ENCODE data around the gene ELL2.

ELL2 gene

DNA sequence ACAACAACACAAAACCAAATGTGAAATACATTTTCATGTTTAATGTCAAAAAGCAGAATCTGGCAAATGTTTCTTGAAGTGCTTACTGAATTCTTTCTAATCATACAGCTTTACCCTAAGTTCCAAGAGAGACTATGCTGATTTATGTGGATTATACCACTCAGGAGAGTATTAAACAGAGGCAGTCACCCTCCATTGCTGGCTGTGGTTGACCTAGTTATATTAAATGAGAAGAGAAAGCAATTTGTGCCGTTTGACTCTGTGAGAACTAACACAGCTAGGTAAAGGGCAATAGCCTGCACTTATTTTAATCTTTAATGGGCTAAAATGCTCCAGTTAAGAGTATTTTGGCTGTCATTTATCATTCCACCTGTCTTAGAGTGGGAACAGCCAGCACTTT is 62.6 kb downstream of the ELL2 start:
- H3K4me3 ChIP-seq (ENCODE audit: low read depth, low read length), result no peak overlapping the region
- TF ChIP-seq, protein P1, sequence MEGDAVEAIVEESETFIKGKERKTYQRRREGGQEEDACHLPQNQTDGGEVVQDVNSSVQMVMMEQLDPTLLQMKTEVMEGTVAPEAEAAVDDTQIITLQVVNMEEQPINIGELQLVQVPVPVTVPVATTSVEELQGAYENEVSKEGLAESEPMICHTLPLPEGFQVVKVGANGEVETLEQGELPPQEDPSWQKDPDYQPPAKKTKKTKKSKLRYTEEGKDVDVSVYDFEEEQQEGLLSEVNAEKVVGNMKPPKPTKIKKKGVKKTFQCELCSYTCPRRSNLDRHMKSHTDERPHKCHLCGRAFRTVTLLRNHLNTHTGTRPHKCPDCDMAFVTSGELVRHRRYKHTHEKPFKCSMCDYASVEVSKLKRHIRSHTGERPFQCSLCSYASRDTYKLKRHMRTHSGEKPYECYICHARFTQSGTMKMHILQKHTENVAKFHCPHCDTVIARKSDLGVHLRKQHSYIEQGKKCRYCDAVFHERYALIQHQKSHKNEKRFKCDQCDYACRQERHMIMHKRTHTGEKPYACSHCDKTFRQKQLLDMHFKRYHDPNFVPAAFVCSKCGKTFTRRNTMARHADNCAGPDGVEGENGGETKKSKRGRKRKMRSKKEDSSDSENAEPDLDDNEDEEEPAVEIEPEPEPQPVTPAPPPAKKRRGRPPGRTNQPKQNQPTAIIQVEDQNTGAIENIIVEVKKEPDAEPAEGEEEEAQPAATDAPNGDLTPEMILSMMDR (IDR thresholded peaks at IDR 0.05; ENCODE audit: low read depth, low read length), result no peak

DNA sequence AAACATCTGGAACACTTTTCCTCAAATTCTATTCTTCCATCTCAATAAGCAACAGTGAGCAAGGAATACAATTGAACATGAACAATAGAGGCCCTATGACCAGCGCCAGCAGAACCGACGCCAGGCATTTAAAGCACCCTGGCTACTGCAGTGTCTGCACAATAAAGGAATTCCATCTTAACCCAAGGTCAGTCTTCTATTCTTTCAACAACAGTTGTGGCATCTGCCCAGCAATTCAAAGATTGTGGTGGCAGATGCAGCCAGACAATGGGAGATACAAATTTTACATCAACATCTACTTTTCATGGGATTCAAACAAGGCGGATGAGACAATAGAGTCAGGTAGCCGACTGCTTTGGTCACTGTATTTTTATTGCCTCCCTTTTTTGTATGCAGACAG is 65.9 kb downstream of the ELL2 start:
- TF ChIP-seq, protein P1 (IDR thresholded peaks at IDR 0.05; ENCODE audit: low read depth, low read length), result no peak
- H3K4me3 ChIP-seq (ENCODE audit: low read depth, low read length), result no peak overlapping the region

- H3K4me3 ChIP-seq (ENCODE audit: low read depth, low read length), result no peak overlapping the region
- TF ChIP-seq, protein P1 (IDR thresholded peaks at IDR 0.05; ENCODE audit: low read depth, low read length), result no peak
Observed at GRCh38 chr5:95895251-95895650, 66.4 kb downstream of the ELL2 start.

- TF ChIP-seq, protein P1 (IDR thresholded peaks at IDR 0.05; ENCODE audit: low read depth, low read length), result peak; percentile 45
- no peak overlapping the region for H3K4me3 ChIP-seq (ENCODE audit: low read depth, low read length)
Observed at GRCh38 chr5:95892784-95893354, 68.8 kb downstream of the ELL2 start.

- TF ChIP-seq, protein P1 (IDR thresholded peaks at IDR 0.05; ENCODE audit: low read depth, low read length), result no peak
- H3K4me3 ChIP-seq (ENCODE audit: low read depth, low read length), result no peak overlapping the region
Observed at GRCh38 chr5:95891499-95891898, 70.2 kb downstream of the ELL2 start.

GRCh38 chr5:95889076-95889475 is 72.6 kb downstream of the ELL2 start:
- TF ChIP-seq, protein P1 (IDR thresholded peaks at IDR 0.05; ENCODE audit: low read depth, low read length), result no peak
- no peak overlapping the region for H3K4me3 ChIP-seq (ENCODE audit: low read depth, low read length)

DNA sequence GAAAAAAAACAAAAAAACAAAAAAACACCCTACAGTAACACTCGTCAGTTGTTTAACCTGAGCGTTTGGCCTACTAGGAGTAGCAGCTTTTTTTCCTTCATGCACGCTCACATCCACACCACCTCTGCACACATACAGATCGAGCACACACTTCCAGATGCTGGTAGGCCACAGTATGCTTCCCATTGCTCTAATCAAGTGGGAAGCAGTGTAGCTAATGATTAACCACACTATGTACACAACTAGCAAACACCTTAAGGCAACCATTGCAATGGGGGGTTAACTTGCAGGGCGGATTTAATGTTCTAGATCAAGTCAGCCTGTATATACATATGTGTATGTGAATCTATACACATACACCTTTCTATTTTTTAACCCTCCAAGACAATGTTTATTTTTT is 73.7 kb downstream of the ELL2 start:
- TF ChIP-seq, protein P1 (IDR thresholded peaks at IDR 0.05; ENCODE audit: low read depth, low read length), result no peak
- no peak overlapping the region for H3K4me3 ChIP-seq (ENCODE audit: low read depth, low read length)

Measured in WI38 (cell line).